ENCODE measurements around the gene MROH7.

- TF ChIP-seq CTCF (IDR thresholded peaks at IDR 0.05; ENCODE audit: low read depth, low read length, missing input control) (no peak), YY1 (IDR thresholded peaks at IDR 0.05) (no peak), MAX (IDR thresholded peaks at IDR 0.05) (no peak), RAD21 (IDR thresholded peaks at IDR 0.05) (no peak), ATF3 (IDR thresholded peaks at IDR 0.05) (no peak), HNF4A (conservative IDR thresholded peaks at IDR 0.05) (no peak), RXRA (IDR thresholded peaks at IDR 0.05) (no peak), SP1 (IDR thresholded peaks at IDR 0.05) (no peak), FOXA1 (IDR thresholded peaks at IDR 0.05) (no peak), ZBTB33 (IDR thresholded peaks at IDR 0.05) (no peak), JUND (IDR thresholded peaks at IDR 0.05) (no peak)
These were observed 58.4 kb downstream of the MROH7 start for GRCh38 chr1:54699936-54700525.

All from liver (tissue), 3 donors.